RPMI8226 (cell line): ENCODE measurements around the gene IQCB1.
"Not testable (repeated sequence)": the region's sequence is repeated elsewhere in the genome, so short reads cannot be mapped to it uniquely, and the experiment has no call there.

Experiments
- DNase-seq: peaks from one replicate; pipeline ENCODE4 v3.0.0-alpha.2; 2015

IQCB1 gene

DNA sequence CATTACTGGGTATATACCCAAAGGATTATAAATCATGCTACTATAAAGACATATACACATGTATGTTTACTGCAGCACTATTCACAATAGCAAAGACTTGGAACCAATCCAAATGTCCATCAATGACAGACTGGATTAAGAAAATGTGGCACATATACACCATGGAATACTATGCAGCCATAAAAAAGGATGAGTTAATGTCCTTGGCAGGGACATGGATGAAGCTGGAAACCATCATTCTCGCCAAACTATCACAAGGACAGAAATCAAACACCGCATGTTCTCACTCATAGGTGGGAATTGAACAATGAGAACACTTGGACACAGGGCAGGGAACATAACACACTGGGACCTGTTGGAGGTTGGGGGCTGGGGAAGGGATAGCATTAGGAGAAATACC, 91.8 kb downstream of the IQCB1 start:
- DNase-seq, result not testable (repeated sequence)

DNA sequence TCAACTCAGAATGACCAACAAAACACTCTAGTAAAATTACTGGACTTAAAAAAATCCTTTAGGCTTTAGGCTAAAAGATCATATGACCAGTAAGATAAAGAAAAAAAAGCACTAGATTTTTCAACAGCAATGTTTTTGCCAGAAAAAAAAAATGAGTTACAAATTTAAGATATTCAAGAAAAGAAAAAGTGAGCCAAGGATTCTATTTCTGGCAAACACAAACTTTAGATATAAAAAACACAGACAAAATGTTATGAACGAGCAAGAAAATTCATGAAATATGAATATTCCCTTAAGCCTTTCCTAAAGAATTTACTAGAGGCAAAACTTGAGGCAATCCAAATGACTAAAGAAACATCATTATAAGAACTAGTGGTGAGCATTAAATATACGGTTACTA, 94.0 kb downstream of the IQCB1 start:
- no peak for DNase-seq

DNA sequence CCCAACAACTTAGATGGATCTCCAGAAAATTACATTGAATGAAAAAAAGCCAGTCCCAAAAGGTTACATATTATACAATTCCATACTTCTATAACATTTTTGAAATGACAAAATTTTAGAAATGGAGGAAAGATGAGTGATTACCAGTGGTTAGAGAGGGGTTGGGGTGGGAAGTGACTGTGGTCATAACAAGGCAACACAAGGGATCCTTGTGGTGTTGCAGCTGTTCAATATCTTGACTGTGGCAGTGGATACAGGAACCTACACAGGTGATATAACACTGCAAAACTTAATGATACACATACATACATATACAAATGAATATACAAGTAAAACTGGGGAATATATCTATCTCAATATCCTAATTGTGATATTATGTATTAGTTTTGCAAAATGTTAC, 95.0 kb downstream of the IQCB1 start:
- no peak for DNase-seq

DNA sequence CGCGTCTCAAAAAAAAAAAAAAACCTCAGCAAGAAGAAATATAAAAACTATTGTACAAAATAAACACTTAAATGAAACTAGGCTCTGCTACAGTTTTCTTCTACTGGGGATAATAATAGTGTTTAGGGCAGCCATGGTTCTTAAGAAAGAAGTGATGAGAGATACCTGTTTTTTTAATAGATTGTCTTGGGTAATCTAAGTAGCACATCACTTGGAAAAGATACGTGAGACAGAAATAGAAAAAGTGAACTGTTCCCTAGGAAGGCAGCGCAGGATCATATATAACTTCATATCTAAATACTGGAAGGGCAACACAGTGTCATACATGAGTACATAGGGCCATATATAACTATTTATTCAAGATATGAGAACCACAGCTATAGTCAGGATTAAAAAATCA, 97.2 kb downstream of the IQCB1 start:
- no peak for DNase-seq

DNA sequence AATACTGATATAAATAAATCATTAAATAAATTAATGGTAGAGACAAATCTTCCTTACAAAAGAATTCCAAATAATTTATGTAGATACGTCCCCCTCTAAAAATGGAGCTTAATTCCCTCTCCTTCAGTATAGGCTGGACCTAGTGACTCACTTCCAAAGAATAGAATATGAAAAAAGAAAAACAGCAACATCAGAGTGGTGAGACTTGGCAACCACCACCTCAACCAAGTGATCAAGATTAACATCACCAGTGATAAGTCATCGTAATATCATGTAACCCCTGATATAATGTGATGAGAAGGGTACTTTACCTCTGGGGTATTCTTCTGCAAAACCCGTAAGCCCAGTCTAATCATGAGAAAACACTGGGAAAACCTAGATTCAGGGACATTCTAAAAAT, 98.7 kb downstream of the IQCB1 start:
- DNase-seq, result no peak

- DNase-seq, result no peak
Measured at GRCh38 chr3:121735047-121735696, 99.7 kb downstream of the IQCB1 start.

DNA sequence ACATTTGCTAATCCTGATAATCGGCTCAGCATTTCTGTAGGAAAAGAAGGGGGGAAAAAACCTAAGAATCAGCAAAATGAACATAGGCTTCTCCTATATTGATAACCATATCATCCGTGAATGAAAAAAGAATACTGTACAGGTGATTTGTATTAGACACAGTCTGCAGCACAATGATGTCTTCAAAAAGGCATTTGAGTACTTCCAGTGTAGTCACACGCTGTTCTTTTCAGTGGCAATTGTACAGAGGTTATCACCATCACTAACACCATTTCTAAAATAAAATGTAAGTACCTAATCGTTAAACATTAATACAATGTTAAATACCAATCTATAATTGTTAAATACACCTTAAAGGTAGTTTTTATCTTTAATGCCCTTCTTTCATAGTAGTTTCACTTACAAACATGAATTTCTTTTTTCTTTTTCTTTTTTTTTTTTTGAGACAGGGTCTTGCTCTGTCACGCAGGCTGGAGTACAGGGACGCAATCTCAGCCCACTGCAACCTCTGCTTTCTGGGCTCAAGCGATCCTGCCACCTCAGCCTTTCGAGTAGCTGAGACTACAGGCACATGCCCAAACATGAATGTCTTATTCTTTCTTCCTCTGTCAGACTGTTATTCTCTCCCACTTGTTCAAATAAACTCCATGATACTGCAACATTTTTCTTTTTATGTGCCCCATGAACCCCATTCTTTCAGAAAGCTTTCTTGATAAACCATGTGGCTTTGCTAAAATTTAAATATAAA, 103.7 kb downstream of the IQCB1 start:
- no peak for DNase-seq

GRCh38 chr3:121724130-121724529, 110.7 kb downstream of the IQCB1 start:
- no peak for DNase-seq

DNA sequence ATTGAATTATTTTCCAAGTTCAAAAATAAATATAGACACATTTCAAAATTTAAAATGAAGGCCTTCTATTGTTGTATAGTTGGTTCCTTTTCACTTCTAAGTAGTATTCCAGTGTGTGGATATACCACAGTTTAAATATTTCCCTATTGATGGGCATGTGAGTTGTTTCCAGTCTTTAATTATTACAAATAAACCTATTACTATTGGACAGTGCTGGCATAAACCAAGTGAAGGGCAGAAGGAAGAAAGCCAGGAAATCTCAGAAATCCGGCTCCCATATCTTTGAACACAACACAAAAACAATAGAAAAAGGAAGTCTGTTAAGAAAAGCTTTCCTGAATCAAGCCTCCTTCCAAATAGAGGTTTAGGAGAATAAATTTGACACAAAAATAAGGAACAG, 111.4 kb downstream of the IQCB1 start:
- no peak for DNase-seq

- no peak for DNase-seq
Measured at GRCh38 chr3:121722411-121722810, 112.4 kb downstream of the IQCB1 start.

GRCh38 chr3:121720163-121720562, 114.7 kb downstream of the IQCB1 start:
- no peak for DNase-seq
